ENCODE data around the gene TMEM126A.

The TMEM126A gene

DNA sequence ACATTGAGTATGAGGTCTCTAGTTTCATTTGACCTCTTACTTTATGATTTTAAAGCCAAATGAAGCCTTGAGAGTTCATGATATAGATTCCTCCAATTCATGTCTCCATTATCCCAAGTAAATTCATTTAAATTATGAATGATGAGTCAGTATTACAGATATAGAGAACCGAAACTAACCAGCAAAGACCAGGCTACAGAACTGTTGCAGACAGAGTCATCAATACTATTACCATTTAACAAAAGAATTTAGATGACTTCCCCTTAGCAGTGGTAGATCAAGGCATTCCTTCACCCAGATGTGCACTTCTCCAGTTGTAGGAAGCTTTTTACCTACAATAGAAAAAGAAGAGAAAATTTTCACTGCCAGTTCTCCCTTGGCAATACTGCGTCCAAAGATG is 50.0 kb downstream of the TMEM126A start:
- WGBS, result no CpG with 5 or more reads among the region's 2 CpGs
- no peak for DNase-seq
- H3K23ac ChIP-seq (ENCODE audit: low read length in 2 of 2), result no peak overlapping the region

DNA sequence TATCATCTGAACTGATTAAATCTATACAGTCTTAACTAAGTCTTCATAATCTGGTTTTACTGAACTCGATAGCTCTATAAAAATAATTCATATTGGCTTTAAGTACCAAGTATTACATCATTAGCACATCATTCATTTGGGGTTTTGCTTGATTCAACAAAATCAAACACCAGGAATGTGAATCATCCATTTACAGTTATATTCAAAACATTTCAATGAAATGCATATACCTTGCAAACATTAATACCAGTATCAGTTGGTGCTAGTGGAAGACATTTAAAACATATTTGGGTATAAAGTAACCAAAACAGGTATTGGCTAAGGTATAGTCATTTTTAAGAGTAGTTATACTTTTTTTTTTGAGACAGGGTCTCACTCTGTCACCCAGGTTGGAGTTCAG is 50.4 kb downstream of the TMEM126A start:
- no peak overlapping the region for H3K27ac ChIP-seq (ENCODE audit: low read length, poor library complexity, severe bottlenecking)
- no peak overlapping the region for H3K18ac ChIP-seq (ENCODE audit: low read depth in 1 of 2, low read length in 2 of 2)
- 100% methylated on average over 1 of the region's 1 CpG for WGBS
- H3K4ac ChIP-seq (ENCODE audit: low read depth in 1 of 2, low read length in 2 of 2), result no peak overlapping the region
- no peak overlapping the region for H3K4me3 ChIP-seq (ENCODE audit: insufficient read depth in 1 of 2, low read depth in 1 of 2, low read length in 2 of 2)
- no peak overlapping the region for H3K23ac ChIP-seq (ENCODE audit: low read length in 2 of 2)
- no peak overlapping the region for H4K91ac ChIP-seq (ENCODE audit: low read length)
- no peak overlapping the region for H2BK5ac ChIP-seq (ENCODE audit: low read depth, low read length, poor library complexity, severe bottlenecking)
- H2AFZ ChIP-seq (ENCODE audit: low read depth, low read length), result no peak overlapping the region
- no peaks in the 10 kb centered on the region for H3K79me1 ChIP-seq (replicated peaks; ENCODE audit: low read length, poor library complexity, severe bottlenecking)
- no peak overlapping the region for H3K9ac ChIP-seq (ENCODE audit: low read length)
- no peak overlapping the region for H2BK12ac ChIP-seq (ENCODE audit: low read length in 2 of 2)
- no peaks in the 10 kb centered on the region for H3K4me1 ChIP-seq (ENCODE audit: control insufficient read depth, insufficient read depth, low read depth, low read length)
- H3K9me3 ChIP-seq (ENCODE audit: control insufficient read depth, low read length), result no peaks in the 10 kb centered on the region
- no peak for DNase-seq
- no peak overlapping the region for H2AK5ac ChIP-seq (ENCODE audit: low read length, severe bottlenecking)
- H2BK15ac ChIP-seq (ENCODE audit: low read depth, poor library complexity, severe bottlenecking), result no peak overlapping the region
- peaks cover 3 to 53% of the 10 kb centered on the region in 2 experiments for H3K36me3 ChIP-seq (ENCODE audit: control insufficient read depth in 1 of 2, insufficient read depth in 2 of 2, low read depth in 1 of 2, low read length in 2 of 2)
- H3K4me2 ChIP-seq (ENCODE audit: low read length, poor library complexity, severe bottlenecking), result no peak overlapping the region
- H3K27me3 ChIP-seq (ENCODE audit: control insufficient read depth in 1 of 2, insufficient read depth in 1 of 2, low read length in 2 of 2), result no peaks in the 10 kb centered on the region
- no peak overlapping the region for H2BK120ac ChIP-seq (ENCODE audit: low read depth, low read length)
- no peak overlapping the region for H3K14ac ChIP-seq (ENCODE audit: low read length in 2 of 2)
- H4K8ac ChIP-seq (ENCODE audit: low read length), result no peak overlapping the region

More for the DNA sequence above, 50.0 kb downstream of the TMEM126A start:
- Histone ChIP-seq H3K4ac (ENCODE audit: low read depth in 1 of 2, low read length in 2 of 2) (no peak overlapping the region), H3K79me1 (replicated peaks; ENCODE audit: low read length, poor library complexity, severe bottlenecking) (no peaks in the 10 kb centered on the region), H3K4me2 (ENCODE audit: low read length, poor library complexity, severe bottlenecking) (no peak overlapping the region), H3K9me3 (ENCODE audit: control insufficient read depth, low read length) (no peaks in the 10 kb centered on the region), H3K9ac (ENCODE audit: low read length) (no peak overlapping the region), H3K27ac (ENCODE audit: low read length, poor library complexity, severe bottlenecking) (no peak overlapping the region), H4K91ac (ENCODE audit: low read length) (no peak overlapping the region), H3K36me3 (ENCODE audit: control insufficient read depth in 1 of 2, insufficient read depth in 2 of 2, low read depth in 1 of 2, low read length in 2 of 2) (peaks cover 3 to 57% of the 10 kb centered on the region in 2 experiments), H2BK5ac (ENCODE audit: low read depth, low read length, poor library complexity, severe bottlenecking) (no peak overlapping the region), H3K18ac (ENCODE audit: low read depth in 1 of 2, low read length in 2 of 2) (no peak overlapping the region), H3K4me3 (ENCODE audit: insufficient read depth in 1 of 2, low read depth in 1 of 2, low read length in 2 of 2) (no peak overlapping the region), H3K27me3 (ENCODE audit: control insufficient read depth in 1 of 2, insufficient read depth in 1 of 2, low read length in 2 of 2) (no peaks in the 10 kb centered on the region), H4K8ac (ENCODE audit: low read length) (no peak overlapping the region), H2AK5ac (ENCODE audit: low read length, severe bottlenecking) (no peak overlapping the region), H2AFZ (ENCODE audit: low read depth, low read length) (no peak overlapping the region), H3K4me1 (ENCODE audit: control insufficient read depth, insufficient read depth, low read depth, low read length) (no peaks in the 10 kb centered on the region), H2BK120ac (ENCODE audit: low read depth, low read length) (no peak overlapping the region), H2BK12ac (ENCODE audit: low read length in 2 of 2) (no peak overlapping the region), H3K14ac (ENCODE audit: low read length in 2 of 2) (no peak overlapping the region), H2BK15ac (ENCODE audit: low read depth, poor library complexity, severe bottlenecking) (no peak overlapping the region)

GRCh38 chr11:85699957-85700741 is 52.4 kb downstream of the TMEM126A start:
- Histone ChIP-seq H3K23ac (ENCODE audit: low read length in 2 of 2) (no peak overlapping the region), H4K91ac (ENCODE audit: low read length) (no peak overlapping the region), H2BK12ac (ENCODE audit: low read length in 2 of 2) (no peak overlapping the region), H3K27me3 (ENCODE audit: control insufficient read depth in 1 of 2, insufficient read depth in 1 of 2, low read length in 2 of 2) (no peaks in the 10 kb centered on the region), H3K9ac (ENCODE audit: low read length) (no peak overlapping the region), H3K36me3 (ENCODE audit: control insufficient read depth in 1 of 2, insufficient read depth in 2 of 2, low read depth in 1 of 2, low read length in 2 of 2) (peaks cover 3 to 57% of the 10 kb centered on the region in 2 experiments), H3K4me2 (ENCODE audit: low read length, poor library complexity, severe bottlenecking) (no peak overlapping the region), H3K27ac (ENCODE audit: low read length, poor library complexity, severe bottlenecking) (peak overlapping the region; percentile 3), H3K79me1 (replicated peaks; ENCODE audit: low read length, poor library complexity, severe bottlenecking) (no peaks in the 10 kb centered on the region), H3K4me1 (ENCODE audit: control insufficient read depth, insufficient read depth, low read depth, low read length) (no peaks in the 10 kb centered on the region), H2BK15ac (ENCODE audit: low read depth, poor library complexity, severe bottlenecking) (no peak overlapping the region), H4K8ac (ENCODE audit: low read length) (no peak overlapping the region), H3K4me3 (ENCODE audit: insufficient read depth in 1 of 2, low read depth in 1 of 2, low read length in 2 of 2) (no peak overlapping the region), H2BK120ac (ENCODE audit: low read depth, low read length) (no peak overlapping the region), H2AK5ac (ENCODE audit: low read length, severe bottlenecking) (no peak overlapping the region), H3K18ac (ENCODE audit: low read depth in 1 of 2, low read length in 2 of 2) (no peak overlapping the region), H2AFZ (ENCODE audit: low read depth, low read length) (no peak overlapping the region), H3K9me3 (ENCODE audit: control insufficient read depth, low read length) (no peaks in the 10 kb centered on the region), H3K4ac (ENCODE audit: low read depth in 1 of 2, low read length in 2 of 2) (no peak overlapping the region), H2BK5ac (ENCODE audit: low read depth, low read length, poor library complexity, severe bottlenecking) (no peak overlapping the region), H3K14ac (ENCODE audit: low read length in 2 of 2) (no peak overlapping the region)
- WGBS, result 98% methylated on average over 2 of the region's 2 CpGs
- no peak for DNase-seq

GRCh38 chr11:85704967-85705366 is 57.2 kb downstream of the TMEM126A start:
- Histone ChIP-seq H2BK120ac (ENCODE audit: low read depth, low read length) (no peak overlapping the region), H3K9ac (ENCODE audit: low read length) (peak overlapping the region; percentile 40), H3K9me3 (ENCODE audit: control insufficient read depth, low read length) (no peaks in the 10 kb centered on the region), H3K18ac (ENCODE audit: low read depth in 1 of 2, low read length in 2 of 2) (no peak overlapping the region), H2BK5ac (ENCODE audit: low read depth, low read length, poor library complexity, severe bottlenecking) (no peak overlapping the region), H3K36me3 (ENCODE audit: control insufficient read depth in 1 of 2, insufficient read depth in 2 of 2, low read depth in 1 of 2, low read length in 2 of 2) (peaks cover 6 to 30% of the 10 kb centered on the region in 2 experiments), H3K14ac (ENCODE audit: low read length in 2 of 2) (no peak overlapping the region), H3K4me2 (ENCODE audit: low read length, poor library complexity, severe bottlenecking) (no peak overlapping the region), H3K79me1 (replicated peaks; ENCODE audit: low read length, poor library complexity, severe bottlenecking) (no peaks in the 10 kb centered on the region), H2BK12ac (ENCODE audit: low read length in 2 of 2) (no peak overlapping the region), H4K91ac (ENCODE audit: low read length) (no peak overlapping the region), H2AFZ (ENCODE audit: low read depth, low read length) (no peak overlapping the region), H3K27ac (ENCODE audit: low read length, poor library complexity, severe bottlenecking) (no peak overlapping the region), H3K23ac (ENCODE audit: low read length in 2 of 2) (no peak overlapping the region), H4K8ac (ENCODE audit: low read length) (no peak overlapping the region), H3K4me1 (ENCODE audit: control insufficient read depth, insufficient read depth, low read depth, low read length) (no peaks in the 10 kb centered on the region), H3K27me3 (ENCODE audit: control insufficient read depth in 1 of 2, insufficient read depth in 1 of 2, low read length in 2 of 2) (no peaks in the 10 kb centered on the region), H3K4me3 (ENCODE audit: insufficient read depth in 1 of 2, low read depth in 1 of 2, low read length in 2 of 2) (no peak overlapping the region), H2BK15ac (ENCODE audit: low read depth, poor library complexity, severe bottlenecking) (no peak overlapping the region), H3K4ac (ENCODE audit: low read depth in 1 of 2, low read length in 2 of 2) (no peak overlapping the region), H2AK5ac (ENCODE audit: low read length, severe bottlenecking) (no peak overlapping the region)
- DNase-seq, result no peak
- WGBS, result 100% methylated on average over 1 of the region's 3 CpGs

All from mesenchymal stem cell (in vitro differentiated cells and primary cell).